ENCODE results near the gene ABLIM1. TPM values are rescaled to one million over a fixed set of nuclear protein-coding genes. Genes with fewer than 3 reads are reported as not detected.

ABLIM1 gene
- total and polyA plus RNA-seq, 10 of the 15 experiments (the other 5 are each of a cell fraction or from before 2014, with no cell fraction given), result 14.2 to 50.5 (median 28.1) TPM

DNA sequence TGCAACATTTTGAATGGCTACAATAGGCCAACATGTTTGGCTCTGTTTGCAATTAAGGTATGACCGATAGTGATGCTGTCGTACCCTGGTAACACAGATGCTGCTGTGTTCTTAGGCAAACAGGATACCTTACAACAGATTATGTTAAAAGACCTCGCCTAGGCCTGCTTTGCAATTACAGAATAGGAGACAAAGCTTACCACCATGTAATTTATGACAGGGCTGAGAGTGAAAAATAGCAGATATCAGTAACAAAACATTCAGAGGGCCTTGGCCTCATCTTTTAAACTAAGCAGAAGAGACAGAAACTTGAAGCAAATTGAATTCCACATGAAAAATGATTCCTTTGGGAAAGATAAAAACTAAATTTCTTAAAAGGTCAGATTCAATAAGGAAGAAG, 29.4 kb upstream of the ABLIM1 start (continued):
- TF ChIP-seq, protein P1, sequence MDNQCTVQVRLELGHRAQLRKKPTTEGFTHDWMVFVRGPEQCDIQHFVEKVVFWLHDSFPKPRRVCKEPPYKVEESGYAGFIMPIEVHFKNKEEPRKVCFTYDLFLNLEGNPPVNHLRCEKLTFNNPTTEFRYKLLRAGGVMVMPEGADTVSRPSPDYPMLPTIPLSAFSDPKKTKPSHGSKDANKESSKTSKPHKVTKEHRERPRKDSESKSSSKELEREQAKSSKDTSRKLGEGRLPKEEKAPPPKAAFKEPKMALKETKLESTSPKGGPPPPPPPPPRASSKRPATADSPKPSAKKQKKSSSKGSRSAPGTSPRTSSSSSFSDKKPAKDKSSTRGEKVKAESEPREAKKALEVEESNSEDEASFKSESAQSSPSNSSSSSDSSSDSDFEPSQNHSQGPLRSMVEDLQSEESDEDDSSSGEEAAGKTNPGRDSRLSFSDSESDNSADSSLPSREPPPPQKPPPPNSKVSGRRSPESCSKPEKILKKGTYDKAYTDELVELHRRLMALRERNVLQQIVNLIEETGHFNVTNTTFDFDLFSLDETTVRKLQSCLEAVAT (IDR thresholded peaks at IDR 0.05), result no peak
- TF ChIP-seq POLR2AphosphoS2 (IDR thresholded peaks at IDR 0.05; ENCODE audit: low read depth, low read length), result no peak
- TF ChIP-seq CTCF (IDR thresholded peaks at IDR 0.05 in 2 of 3, conservative IDR thresholded peaks at IDR 0.05 in 1 of 3; ENCODE audit: control insufficient read depth in 2 of 3, extremely low read depth in 1 of 3, insufficient read depth in 1 of 3, low read depth in 3 of 3, low read length in 3 of 3), result no peak
- no peak for TF ChIP-seq SRF (IDR thresholded peaks at IDR 0.05; ENCODE audit: low read depth in 2 of 2, low read length in 2 of 2)
- no peak for TF ChIP-seq PAX8 (IDR thresholded peaks at IDR 0.05)
- no peak for TF ChIP-seq LARP7 (IDR thresholded peaks at IDR 0.05)

GRCh38 chr10:114686013-114686412, 27.9 kb upstream of the ABLIM1 start:
- CTCF ChIA-PET, result no interaction called here
- SMC1A ChIA-PET (ENCODE audit: uncharacterized antibody, unreplicated experiment), result no interaction called here
- POLR2A ChIA-PET, result no interaction called here
- H3K4me1 ChIP-seq (ENCODE audit: control insufficient read depth, insufficient read depth, low read length), result no peaks in the 10 kb centered on the region
- in situ Hi-C loops (cut with MboI), result no loop called here
- no peaks in the 10 kb centered on the region for H3K36me3 ChIP-seq (ENCODE audit: control insufficient read depth in 2 of 2, insufficient read depth in 2 of 2, low read length in 1 of 2)
- WGBS (ENCODE audit: insufficient coverage, insufficient replicate concordance, low lambda C conversion rate, missing lambda C conversion rate), result 0% methylated on average over 2 of the region's 2 CpGs
- no peak overlapping the region for H3K27ac ChIP-seq (ENCODE audit: control insufficient read depth, insufficient read depth)
- no peaks in the 10 kb centered on the region for H4K20me1 ChIP-seq (ENCODE audit: control insufficient read depth, insufficient read depth)
- H3K4me3 ChIP-seq, result no peak overlapping the region
- ATAC-seq (no peak), FAIRE-seq (no peak), DNase-seq (ENCODE audit: low read depth, low spot score) (no peak)
- no peak overlapping the region for H3K4me2 ChIP-seq (ENCODE audit: control insufficient read depth, insufficient read depth)
- no peaks in the 10 kb centered on the region for H3K9me3 ChIP-seq (replicated peaks; ENCODE audit: control insufficient read depth, insufficient read depth, low read length)
- TF ChIP-seq BACH1 (IDR thresholded peaks at IDR 0.05; ENCODE audit: borderline replicate concordance) (no peak), CHD1 (IDR thresholded peaks at IDR 0.05; ENCODE audit: low read depth, low read length) (no peak), POLR2A (IDR thresholded peaks at IDR 0.05; ENCODE audit: low read depth, low read length) (no peak), SMAD1 (IDR thresholded peaks at IDR 0.05; ENCODE audit: low read depth, partially characterized antibody) (no peak), HDAC2 (IDR thresholded peaks at IDR 0.05) (no peak)
- no peaks in the 10 kb centered on the region; a peak in 1 of 4 replicates for H3K27me3 ChIP-seq (replicated peaks in 1 of 2; ENCODE audit: control insufficient read depth in 2 of 2, insufficient read depth in 2 of 2, low read length in 1 of 2)
- intact Hi-C loops (cut with micrococcal nuclease; ENCODE audit: unreplicated experiment), result no loop called here
- RAD21 ChIA-PET (ENCODE audit: unreplicated experiment), result no interaction called here
- H3K9ac ChIP-seq (ENCODE audit: control insufficient read depth, insufficient read depth, low read length), result no peak overlapping the region
- no peaks in the 10 kb centered on the region for H3K79me2 ChIP-seq (ENCODE audit: control insufficient read depth, insufficient read depth, low read length)
- BruUV-seq (replicated peaks), result no TSS peak
- no peak overlapping the region for H2AFZ ChIP-seq (ENCODE audit: control insufficient read depth, low read depth, low read length)
